Measurements from ENCODE around the gene BIN1.

DNA sequence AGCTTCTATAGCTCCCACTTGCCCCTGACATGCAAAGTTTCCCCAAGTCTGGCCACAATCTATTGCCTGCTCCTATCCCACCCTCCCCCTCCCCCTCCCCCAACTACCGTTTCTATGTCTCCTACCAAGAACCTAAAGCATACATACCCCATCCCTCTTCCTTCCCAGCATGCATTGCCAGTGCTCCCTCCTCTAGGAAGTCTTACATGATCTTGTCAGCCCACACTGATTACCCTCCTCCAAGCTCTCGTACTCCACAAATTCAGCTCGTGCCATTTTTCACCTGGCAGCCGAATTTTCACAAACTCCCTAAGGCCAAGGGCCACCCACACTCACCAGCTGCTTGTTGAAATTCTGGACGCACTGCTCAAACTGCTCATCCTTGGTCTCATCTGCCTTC, 30.7 kb downstream of the BIN1 start:
- TF ChIP-seq, protein P1, sequence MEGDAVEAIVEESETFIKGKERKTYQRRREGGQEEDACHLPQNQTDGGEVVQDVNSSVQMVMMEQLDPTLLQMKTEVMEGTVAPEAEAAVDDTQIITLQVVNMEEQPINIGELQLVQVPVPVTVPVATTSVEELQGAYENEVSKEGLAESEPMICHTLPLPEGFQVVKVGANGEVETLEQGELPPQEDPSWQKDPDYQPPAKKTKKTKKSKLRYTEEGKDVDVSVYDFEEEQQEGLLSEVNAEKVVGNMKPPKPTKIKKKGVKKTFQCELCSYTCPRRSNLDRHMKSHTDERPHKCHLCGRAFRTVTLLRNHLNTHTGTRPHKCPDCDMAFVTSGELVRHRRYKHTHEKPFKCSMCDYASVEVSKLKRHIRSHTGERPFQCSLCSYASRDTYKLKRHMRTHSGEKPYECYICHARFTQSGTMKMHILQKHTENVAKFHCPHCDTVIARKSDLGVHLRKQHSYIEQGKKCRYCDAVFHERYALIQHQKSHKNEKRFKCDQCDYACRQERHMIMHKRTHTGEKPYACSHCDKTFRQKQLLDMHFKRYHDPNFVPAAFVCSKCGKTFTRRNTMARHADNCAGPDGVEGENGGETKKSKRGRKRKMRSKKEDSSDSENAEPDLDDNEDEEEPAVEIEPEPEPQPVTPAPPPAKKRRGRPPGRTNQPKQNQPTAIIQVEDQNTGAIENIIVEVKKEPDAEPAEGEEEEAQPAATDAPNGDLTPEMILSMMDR (IDR thresholded peaks at IDR 0.05) = no peak
- TF ChIP-seq POLR2A (IDR thresholded peaks at IDR 0.05) = no peak
- TF ChIP-seq POLR2AphosphoS5 (IDR thresholded peaks at IDR 0.05) = no peak
